ENCODE results near the gene NDUFA11. TPM values are rescaled to one million over a fixed set of nuclear protein-coding genes. Genes with fewer than 3 reads are reported as not detected.

NDUFA11 gene
- total RNA-seq, 3 donors from 2014 or later (not counting 1 experiment from before 2014, with no cell fraction given) = 111 to 115 (median 113) TPM

- 95% methylated on average over 10 of the region's 10 CpGs for WGBS (ENCODE audit: insufficient coverage)
- no peak overlapping the region for H3K4me3 Mint-ChIP-seq
- intact Hi-C loops (cut with micrococcal nuclease) = no loop called here
- H3K4me3 ChIP-seq (ENCODE audit: low read length) = no peak overlapping the region
- TF ChIP-seq CTCF (IDR thresholded peaks at IDR 0.05) = no peak
- no peaks in the 10 kb centered on the region for H3K36me3 Mint-ChIP-seq
- DNase-seq (no peak), ATAC-seq (no peak)
- no peaks in the 10 kb centered on the region for H3K27me3 Mint-ChIP-seq (ENCODE audit: low read depth in 2 of 2)
- H3K9me3 ChIP-seq (ENCODE audit: control insufficient read depth, insufficient read depth, low read length) = no peaks in the 10 kb centered on the region
- no peaks in the 10 kb centered on the region for H3K27me3 ChIP-seq (ENCODE audit: control insufficient read depth, insufficient read depth, low read length)
- no peak overlapping the region for H3K27ac Mint-ChIP-seq
- no peak overlapping the region for H3K27ac ChIP-seq (ENCODE audit: low read length)
- peaks cover 25 to 46% of the 10 kb centered on the region in 2 donors for H3K4me1 Mint-ChIP-seq
- peaks cover 6% of the 10 kb centered on the region for H3K4me1 ChIP-seq (ENCODE audit: control insufficient read depth, insufficient read depth, low read length)
- H3K9me3 Mint-ChIP-seq = no peaks in the 10 kb centered on the region
- H3K36me3 ChIP-seq (ENCODE audit: control insufficient read depth, insufficient read depth, low read length) = peaks cover 20% of the 10 kb centered on the region
Observed at GRCh38 chr19:5943045-5943444, 39.5 kb upstream of the NDUFA11 start.

- 96% methylated on average over 11 of the region's 11 CpGs for WGBS (ENCODE audit: insufficient coverage)
- H3K4me3 Mint-ChIP-seq = no peak overlapping the region
Observed at GRCh38 chr19:5941673-5942072, 38.1 kb upstream of the NDUFA11 start.

GRCh38 chr19:5940260-5941208 lies 36.9 kb upstream of the NDUFA11 start:
- H3K27me3 Mint-ChIP-seq (ENCODE audit: low read depth in 2 of 2) = no peaks in the 10 kb centered on the region
- intact Hi-C loops (cut with micrococcal nuclease) = no loop called here
- Histone ChIP-seq H3K9me3 (ENCODE audit: control insufficient read depth, insufficient read depth, low read length) (no peaks in the 10 kb centered on the region), H3K4me3 (ENCODE audit: low read length) (no peak overlapping the region), H3K27me3 (ENCODE audit: control insufficient read depth, insufficient read depth, low read length) (no peaks in the 10 kb centered on the region), H3K36me3 (ENCODE audit: control insufficient read depth, insufficient read depth, low read length) (peaks cover 34% of the 10 kb centered on the region), H3K4me1 (ENCODE audit: control insufficient read depth, insufficient read depth, low read length) (no peaks in the 10 kb centered on the region), H3K27ac (ENCODE audit: low read length) (no peak overlapping the region)
- TF ChIP-seq CTCF (IDR thresholded peaks at IDR 0.05) = no peak
- peaks cover 24 to 26% of the 10 kb centered on the region in 2 donors for H3K4me1 Mint-ChIP-seq
- no peak for DNase-seq
- no peaks in the 10 kb centered on the region for H3K9me3 Mint-ChIP-seq
- H3K36me3 Mint-ChIP-seq = no peaks in the 10 kb centered on the region
- H3K27ac Mint-ChIP-seq = no peak overlapping the region
- ATAC-seq = no peak
- no peak overlapping the region for H3K4me3 Mint-ChIP-seq
- 94% methylated on average over 19 of the region's 21 CpGs for WGBS (ENCODE audit: insufficient coverage)

More at GRCh38 chr19:5941673-5942072, 38.1 kb upstream of the NDUFA11 start:
- Mint-ChIP-seq H3K27me3 (ENCODE audit: low read depth in 2 of 2) (no peaks in the 10 kb centered on the region), H3K4me1 (peaks cover 32 to 36% of the 10 kb centered on the region in 2 donors), H3K9me3 (no peaks in the 10 kb centered on the region), H3K36me3 (no peaks in the 10 kb centered on the region), H3K27ac (no peak overlapping the region)
- no peak for DNase-seq
- H3K4me1 ChIP-seq (ENCODE audit: control insufficient read depth, insufficient read depth, low read length) = no peaks in the 10 kb centered on the region
- intact Hi-C loops (cut with micrococcal nuclease) = no loop called here
- peaks cover 26% of the 10 kb centered on the region for H3K36me3 ChIP-seq (ENCODE audit: control insufficient read depth, insufficient read depth, low read length)
- ATAC-seq = no peak
- no peaks in the 10 kb centered on the region for H3K9me3 ChIP-seq (ENCODE audit: control insufficient read depth, insufficient read depth, low read length)
- H3K4me3 ChIP-seq (ENCODE audit: low read length) = no peak overlapping the region
- TF ChIP-seq CTCF (IDR thresholded peaks at IDR 0.05) = no peak
- H3K27ac ChIP-seq (ENCODE audit: low read length) = no peak overlapping the region
- no peaks in the 10 kb centered on the region for H3K27me3 ChIP-seq (ENCODE audit: control insufficient read depth, insufficient read depth, low read length)
